Liver (tissue), 3 donors: Measurements from ENCODE around the gene SLC26A11.

Experiments used
- GABPA ChIP-seq, 2 donors: IDR thresholded peaks in 1 of 2; conservative IDR thresholded peaks in 1 of 2; 2 replicates each; pipeline ENCODE4 v1.6.1; 2016; ENCODE audit warnings: antibody characterized with exemption in 2 of 2, mild to moderate bottlenecking in 1 of 2, moderate library complexity in 1 of 2
- JUND ChIP-seq, 2 donors: IDR thresholded peaks; 2 replicates each; pipeline ENCODE4 v1.6.1; 2016; ENCODE audit warnings: antibody characterized with exemption in 2 of 2
- RAD21 ChIP-seq, 2 donors: IDR thresholded peaks; 2 replicates each; pipeline ENCODE4 v1.6.1; 2016; ENCODE audit warnings: antibody characterized with exemption in 2 of 2, mild to moderate bottlenecking in 2 of 2
- SP1 ChIP-seq: IDR thresholded peaks from 2 replicates; pipeline ENCODE4 v1.6.1; 2018; ENCODE audit warnings: antibody characterized with exemption, mild to moderate bottlenecking
- TF ChIP-seq, protein P1 (sequence below): fragments of 150-350 bp; IDR thresholded peaks from 2 replicates; pipeline ENCODE4 v1.5.1; 2017; ENCODE audit warnings: improper control_type of control experiment, low read depth, low read length; ENCODE audit not compliant: missing input control
- donor health status: healthy.
- donor health status: healthy.

DNA sequence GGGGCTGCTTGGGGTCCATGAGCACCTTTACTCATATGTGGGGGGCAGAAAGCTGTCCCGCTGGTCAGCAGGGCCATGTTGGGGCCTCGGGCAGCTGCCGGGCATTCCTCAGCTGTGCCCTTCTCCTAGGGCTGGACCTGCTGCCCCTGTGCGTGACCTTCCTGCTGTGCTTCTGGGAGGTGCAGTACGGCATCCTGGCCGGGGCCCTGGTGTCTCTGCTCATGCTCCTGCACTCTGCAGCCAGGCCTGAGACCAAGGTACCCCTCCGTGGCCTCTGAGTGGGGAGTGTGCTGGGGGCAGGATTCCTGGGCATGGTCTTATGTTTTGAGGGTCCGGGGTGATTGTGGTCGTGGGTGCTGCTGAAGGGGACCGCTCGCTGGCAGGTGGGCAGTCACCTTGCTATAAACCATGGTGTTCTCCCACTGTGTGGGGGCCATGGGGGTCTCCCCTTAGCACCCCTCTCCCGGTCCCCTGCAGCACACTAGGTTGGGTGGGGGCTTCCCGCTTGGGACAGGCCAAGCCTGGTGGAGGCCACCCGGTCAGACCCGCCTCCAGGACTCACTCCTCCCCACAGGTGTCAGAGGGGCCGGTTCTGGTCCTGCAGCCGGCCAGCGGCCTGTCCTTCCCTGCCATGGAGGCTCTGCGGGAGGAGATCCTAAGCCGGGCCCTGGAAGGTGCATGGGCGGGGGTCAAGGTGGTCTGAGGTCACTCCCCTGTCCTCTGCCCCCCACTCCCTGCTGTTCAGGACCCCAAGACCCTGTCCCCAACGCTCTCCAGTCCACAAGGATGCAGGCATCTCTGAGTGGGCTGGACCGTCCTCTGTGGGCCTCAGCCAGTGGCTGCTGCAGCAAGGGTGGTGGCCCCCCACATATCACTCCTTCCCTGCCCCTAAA is 28.0 kb downstream of the SLC26A11 start:
- TF ChIP-seq, protein P1, sequence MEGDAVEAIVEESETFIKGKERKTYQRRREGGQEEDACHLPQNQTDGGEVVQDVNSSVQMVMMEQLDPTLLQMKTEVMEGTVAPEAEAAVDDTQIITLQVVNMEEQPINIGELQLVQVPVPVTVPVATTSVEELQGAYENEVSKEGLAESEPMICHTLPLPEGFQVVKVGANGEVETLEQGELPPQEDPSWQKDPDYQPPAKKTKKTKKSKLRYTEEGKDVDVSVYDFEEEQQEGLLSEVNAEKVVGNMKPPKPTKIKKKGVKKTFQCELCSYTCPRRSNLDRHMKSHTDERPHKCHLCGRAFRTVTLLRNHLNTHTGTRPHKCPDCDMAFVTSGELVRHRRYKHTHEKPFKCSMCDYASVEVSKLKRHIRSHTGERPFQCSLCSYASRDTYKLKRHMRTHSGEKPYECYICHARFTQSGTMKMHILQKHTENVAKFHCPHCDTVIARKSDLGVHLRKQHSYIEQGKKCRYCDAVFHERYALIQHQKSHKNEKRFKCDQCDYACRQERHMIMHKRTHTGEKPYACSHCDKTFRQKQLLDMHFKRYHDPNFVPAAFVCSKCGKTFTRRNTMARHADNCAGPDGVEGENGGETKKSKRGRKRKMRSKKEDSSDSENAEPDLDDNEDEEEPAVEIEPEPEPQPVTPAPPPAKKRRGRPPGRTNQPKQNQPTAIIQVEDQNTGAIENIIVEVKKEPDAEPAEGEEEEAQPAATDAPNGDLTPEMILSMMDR = no peak
- no peak for TF ChIP-seq GABPA (IDR thresholded peaks at IDR 0.05 in 1 of 2, conservative IDR thresholded peaks at IDR 0.05 in 1 of 2)
- no peak for TF ChIP-seq SP1
- no peak for TF ChIP-seq RAD21 (IDR thresholded peaks at IDR 0.05)
- TF ChIP-seq JUND (IDR thresholded peaks at IDR 0.05) = no peak
